Loucy (cell line): ENCODE measurements around the gene RBAK.
A peak's percentile ranks its signal among the peaks of the same experiment; 100 is the strongest.

Experiments used
- H2AFZ ChIP-seq: fragments of 200-600 bp; sonication (generic); 2 replicates; pipeline ENCODE4 v1.6.0; 2016; ENCODE audit warnings: antibody characterized with exemption, mild to moderate bottlenecking, low read length, moderate library complexity
- H3F3A ChIP-seq: fragments of 200-600 bp; 2 replicates; pipeline ENCODE4 v1.6.0; 2016; ENCODE audit warnings: antibody characterized with exemption, low read depth, mild to moderate bottlenecking
- H3K27me3 ChIP-seq: fragments of 200-600 bp; sonication (generic); 2 replicates; pipeline ENCODE4 v1.6.1; 2014; ENCODE audit warnings: low read length, mild to moderate bottlenecking; ENCODE audit not compliant: insufficient read depth, poor library complexity, severe bottlenecking
- H3K36me3 ChIP-seq: fragments of 200-600 bp; sonication (generic); 2 replicates; pipeline ENCODE4 v1.6.1; 2016; ENCODE audit warnings: low read length; ENCODE audit not compliant: insufficient read depth
- H3K4me1 ChIP-seq: fragments of 200-600 bp; sonication (generic); 2 replicates; pipeline ENCODE4 v1.5.1; 2014; ENCODE audit warnings: low read length, mild to moderate bottlenecking; ENCODE audit not compliant: insufficient read depth, poor library complexity, severe bottlenecking
- H3K4me2 ChIP-seq: fragments of 200-600 bp; sonication (generic); 2 replicates; pipeline ENCODE4 v1.6.0; 2014; ENCODE audit warnings: antibody characterized with exemption, low read length, low read depth, mild to moderate bottlenecking; ENCODE audit not compliant: poor library complexity, severe bottlenecking
- H3K4me3 ChIP-seq: fragments of 200-600 bp; sonication (generic); 2 replicates; pipeline ENCODE4 v1.5.1; 2014; ENCODE audit warnings: low read length, mild to moderate bottlenecking, mixed read lengths; ENCODE audit not compliant: poor library complexity, severe bottlenecking
- H3K79me2 ChIP-seq: fragments of 200-600 bp; sonication (generic); 2 replicates; pipeline ENCODE4 v1.6.1; 2014; ENCODE audit warnings: low read length; ENCODE audit not compliant: insufficient read depth
- H3K9ac ChIP-seq: fragments of 200-600 bp; sonication (generic); 2 replicates; pipeline ENCODE4 v1.6.0; 2014; ENCODE audit warnings: mild to moderate bottlenecking, low read depth, low read length, moderate library complexity; ENCODE audit not compliant: poor library complexity, severe bottlenecking
- H3K9me2 ChIP-seq: fragments of 200-600 bp; sonication (generic); replicated peaks from 2 replicates; pipeline ENCODE4 v1.6.1; 2016; ENCODE audit warnings: low read depth, low read length, mixed read lengths
- H3K9me3 ChIP-seq: fragments of 200-600 bp; sonication (generic); 2 replicates; pipeline ENCODE4 v1.6.1; 2014; ENCODE audit warnings: mild to moderate bottlenecking, antibody characterized with exemption, low read length, low read depth; ENCODE audit not compliant: insufficient read depth
- H4K20me1 ChIP-seq: fragments of 200-600 bp; sonication (generic); 2 replicates; pipeline ENCODE4 v1.6.0; 2014; ENCODE audit warnings: antibody characterized with exemption, low read length, mild to moderate bottlenecking; ENCODE audit not compliant: insufficient read depth, poor library complexity, severe bottlenecking
- CTCF ChIP-seq: fragments of 200-600 bp; sonication (generic); conservative IDR thresholded peaks from 2 replicates; pipeline ENCODE4 v1.5.1; 2014; ENCODE audit warnings: mild to moderate bottlenecking, antibody characterized with exemption, low read length
- EZH2phosphoT487 ChIP-seq: fragments of 200-600 bp; IDR thresholded peaks from 2 replicates; pipeline ENCODE4 v1.6.1; 2018; ENCODE audit warnings: antibody characterized with exemption, mild to moderate bottlenecking, moderate library complexity, borderline replicate concordance

RBAK gene

GRCh38 chr7:5077740-5078139, 32.1 kb downstream of the RBAK start:
- Histone ChIP-seq H3K4me1 (no peaks in the 10 kb centered on the region), H3K9me2 (no peaks in the 10 kb centered on the region), H4K20me1 (no peaks in the 10 kb centered on the region), H3F3A (no peaks in the 10 kb centered on the region), H3K4me2 (no peak overlapping the region), H3K27me3 (no peaks in the 10 kb centered on the region), H3K36me3 (no peaks in the 10 kb centered on the region), H3K4me3 (no peak overlapping the region), H3K9me3 (no peaks in the 10 kb centered on the region), H3K9ac (no peak overlapping the region), H2AFZ (no peak overlapping the region), H3K79me2 (no peaks in the 10 kb centered on the region)
- TF ChIP-seq EZH2phosphoT487 (no peak), CTCF (no peak)

GRCh38 chr7:5082806-5083205, 37.1 kb downstream of the RBAK start:
- no peaks in the 10 kb centered on the region for H3F3A ChIP-seq
- 0 out of 2 replicates have a peak overlapping the region, but pooled peaks have one; percentile 15 for H2AFZ ChIP-seq
- no peaks in the 10 kb centered on the region for H3K4me1 ChIP-seq
- no peaks in the 10 kb centered on the region for H3K9me2 ChIP-seq
- no peak overlapping the region for H3K9ac ChIP-seq
- no peak overlapping the region for H3K4me3 ChIP-seq
- H3K4me2 ChIP-seq = no peak overlapping the region
- H3K27me3 ChIP-seq = no peaks in the 10 kb centered on the region
- no peaks in the 10 kb centered on the region for H3K36me3 ChIP-seq
- H4K20me1 ChIP-seq = no peaks in the 10 kb centered on the region
- no peaks in the 10 kb centered on the region for H3K9me3 ChIP-seq
- no peaks in the 10 kb centered on the region for H3K79me2 ChIP-seq
- no peak for TF ChIP-seq EZH2phosphoT487
- TF ChIP-seq CTCF = no peak

- no peak overlapping the region for H3K9ac ChIP-seq
- no peaks in the 10 kb centered on the region for H3K4me1 ChIP-seq
- H3K36me3 ChIP-seq = no peaks in the 10 kb centered on the region
- H3K9me2 ChIP-seq = no peaks in the 10 kb centered on the region
- no peaks in the 10 kb centered on the region for H4K20me1 ChIP-seq
- no peak overlapping the region for H3K4me3 ChIP-seq
- TF ChIP-seq EZH2phosphoT487 (no peak), CTCF (no peak)
- no peaks in the 10 kb centered on the region for H3K9me3 ChIP-seq
- no peaks in the 10 kb centered on the region for H3K27me3 ChIP-seq
- H3K4me2 ChIP-seq = no peak overlapping the region
- H3F3A ChIP-seq = no peaks in the 10 kb centered on the region
- H3K79me2 ChIP-seq = no peaks in the 10 kb centered on the region
- H2AFZ ChIP-seq = no peak overlapping the region
Observed at GRCh38 chr7:5083311-5083711, 37.7 kb downstream of the RBAK start.
